Measurements from ENCODE around the gene CPXM1. TPM values are rescaled to one million over a fixed set of nuclear protein-coding genes. Genes with fewer than 3 reads are reported as not detected.

CPXM1 gene
- total and polyA plus RNA-seq, 4 donors, result 1.5 to 29.1 (median 4.2) TPM

DNA sequence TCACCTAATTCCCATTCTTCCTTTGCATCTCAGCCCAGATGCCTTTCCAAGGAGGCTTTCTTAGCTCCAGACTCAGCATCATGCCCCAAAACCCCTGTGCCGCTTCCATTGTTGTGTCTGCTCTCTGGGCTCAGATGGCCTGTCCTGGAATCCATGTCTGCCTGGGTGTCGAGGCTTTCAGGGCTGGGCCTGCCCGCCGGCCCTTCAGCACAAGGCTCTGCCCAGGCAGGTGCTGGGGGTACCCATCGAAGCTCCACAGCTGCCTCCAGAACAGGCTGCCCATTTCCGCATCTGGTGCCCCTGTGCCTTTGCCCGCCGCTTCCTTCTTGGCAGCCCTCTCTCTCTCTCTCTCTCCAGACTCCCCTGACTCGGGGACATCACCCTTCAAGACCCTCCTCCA is 1.2 kb downstream of the CPXM1 start:
- TF ChIP-seq, protein P1, sequence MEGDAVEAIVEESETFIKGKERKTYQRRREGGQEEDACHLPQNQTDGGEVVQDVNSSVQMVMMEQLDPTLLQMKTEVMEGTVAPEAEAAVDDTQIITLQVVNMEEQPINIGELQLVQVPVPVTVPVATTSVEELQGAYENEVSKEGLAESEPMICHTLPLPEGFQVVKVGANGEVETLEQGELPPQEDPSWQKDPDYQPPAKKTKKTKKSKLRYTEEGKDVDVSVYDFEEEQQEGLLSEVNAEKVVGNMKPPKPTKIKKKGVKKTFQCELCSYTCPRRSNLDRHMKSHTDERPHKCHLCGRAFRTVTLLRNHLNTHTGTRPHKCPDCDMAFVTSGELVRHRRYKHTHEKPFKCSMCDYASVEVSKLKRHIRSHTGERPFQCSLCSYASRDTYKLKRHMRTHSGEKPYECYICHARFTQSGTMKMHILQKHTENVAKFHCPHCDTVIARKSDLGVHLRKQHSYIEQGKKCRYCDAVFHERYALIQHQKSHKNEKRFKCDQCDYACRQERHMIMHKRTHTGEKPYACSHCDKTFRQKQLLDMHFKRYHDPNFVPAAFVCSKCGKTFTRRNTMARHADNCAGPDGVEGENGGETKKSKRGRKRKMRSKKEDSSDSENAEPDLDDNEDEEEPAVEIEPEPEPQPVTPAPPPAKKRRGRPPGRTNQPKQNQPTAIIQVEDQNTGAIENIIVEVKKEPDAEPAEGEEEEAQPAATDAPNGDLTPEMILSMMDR (IDR thresholded peaks at IDR 0.05; ENCODE audit: control extremely low read depth, extremely low read depth), result no peak
- DNase-seq (no peak), ATAC-seq (ENCODE audit: insufficient read depth, low FRiP score) (no peak)
- H3K27me3 ChIP-seq (ENCODE audit: control insufficient read depth in 3 of 3, insufficient read depth in 3 of 3, low read length in 2 of 3), result peaks cover 13 to 30% (median 14%) of the 10 kb centered on the region in 3 donors
- H3K9ac ChIP-seq (ENCODE audit: insufficient read depth in 1 of 2, low read length in 2 of 2), result no peak overlapping the region
- no peak overlapping the region for H3K27ac ChIP-seq (ENCODE audit: low read depth in 1 of 2, low read length in 1 of 2)
- peaks cover 0 to 21% (median 3%) of the 10 kb centered on the region in 4 donors for H3K36me3 ChIP-seq (ENCODE audit: control insufficient read depth in 4 of 4, insufficient read depth in 4 of 4, low read length in 4 of 4)
- 27 to 49% methylated on average over 9 of the region's 9 CpGs for WGBS, 2 donors
- peaks cover 0 to 3% (median 0%) of the 10 kb centered on the region in 4 donors for H3K9me3 ChIP-seq (ENCODE audit: control insufficient read depth in 4 of 4, insufficient read depth in 3 of 4, low read length in 3 of 4)
- peaks cover 0 to 18% (median 5%) of the 10 kb centered on the region in 5 donors for H3K4me1 ChIP-seq (ENCODE audit: control insufficient read depth in 5 of 5, insufficient read depth in 5 of 5, low read length in 5 of 5)
- H3K4me3 ChIP-seq, result no peak overlapping the region

DNA sequence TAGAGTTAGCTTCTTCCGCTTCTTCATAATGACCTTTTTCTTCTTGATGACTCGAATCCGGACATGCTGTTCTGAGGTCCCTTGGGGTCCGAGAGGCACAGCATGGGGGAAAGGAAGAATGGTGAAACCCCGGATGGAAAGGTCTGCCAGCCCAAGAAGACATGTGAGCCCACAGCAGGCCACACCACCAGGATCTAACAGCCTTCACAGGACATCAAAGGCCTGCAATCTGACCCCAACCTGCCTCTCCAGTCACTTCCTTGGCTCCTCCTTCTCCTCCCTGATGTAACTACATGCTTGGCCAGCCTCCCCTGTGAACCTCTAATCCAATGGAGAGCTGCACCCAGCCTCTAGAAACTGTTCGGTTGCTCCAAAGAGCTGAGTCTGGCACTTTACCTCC is 1.6 kb downstream of the CPXM1 start:
- DNase-seq (peak in 1 of 3 donors; percentile 24), ATAC-seq (ENCODE audit: insufficient read depth, low FRiP score) (no peak)
- H3K36me3 ChIP-seq (ENCODE audit: control insufficient read depth in 4 of 4, insufficient read depth in 4 of 4, low read length in 4 of 4), result peaks cover 0 to 21% (median 3%) of the 10 kb centered on the region in 4 donors
- H3K27me3 ChIP-seq (ENCODE audit: control insufficient read depth in 3 of 3, insufficient read depth in 3 of 3, low read length in 2 of 3), result peaks cover 8 to 26% (median 12%) of the 10 kb centered on the region in 3 donors
- peaks cover 0 to 3% (median 0%) of the 10 kb centered on the region in 4 donors for H3K9me3 ChIP-seq (ENCODE audit: control insufficient read depth in 4 of 4, insufficient read depth in 3 of 4, low read length in 3 of 4)
- no peak overlapping the region for H3K27ac ChIP-seq (ENCODE audit: low read depth in 1 of 2, low read length in 1 of 2)
- H3K9ac ChIP-seq (ENCODE audit: insufficient read depth in 1 of 2, low read length in 2 of 2), result no peak overlapping the region
- no peak overlapping the region for H3K4me3 ChIP-seq
- TF ChIP-seq, protein P1 (IDR thresholded peaks at IDR 0.05; ENCODE audit: control extremely low read depth, extremely low read depth), result no peak
- 74 to 78% methylated on average over 6 of the region's 6 CpGs for WGBS, 2 donors
- H3K4me1 ChIP-seq (ENCODE audit: control insufficient read depth in 5 of 5, insufficient read depth in 5 of 5, low read length in 5 of 5), result peaks cover 0 to 18% (median 5%) of the 10 kb centered on the region in 5 donors

DNA sequence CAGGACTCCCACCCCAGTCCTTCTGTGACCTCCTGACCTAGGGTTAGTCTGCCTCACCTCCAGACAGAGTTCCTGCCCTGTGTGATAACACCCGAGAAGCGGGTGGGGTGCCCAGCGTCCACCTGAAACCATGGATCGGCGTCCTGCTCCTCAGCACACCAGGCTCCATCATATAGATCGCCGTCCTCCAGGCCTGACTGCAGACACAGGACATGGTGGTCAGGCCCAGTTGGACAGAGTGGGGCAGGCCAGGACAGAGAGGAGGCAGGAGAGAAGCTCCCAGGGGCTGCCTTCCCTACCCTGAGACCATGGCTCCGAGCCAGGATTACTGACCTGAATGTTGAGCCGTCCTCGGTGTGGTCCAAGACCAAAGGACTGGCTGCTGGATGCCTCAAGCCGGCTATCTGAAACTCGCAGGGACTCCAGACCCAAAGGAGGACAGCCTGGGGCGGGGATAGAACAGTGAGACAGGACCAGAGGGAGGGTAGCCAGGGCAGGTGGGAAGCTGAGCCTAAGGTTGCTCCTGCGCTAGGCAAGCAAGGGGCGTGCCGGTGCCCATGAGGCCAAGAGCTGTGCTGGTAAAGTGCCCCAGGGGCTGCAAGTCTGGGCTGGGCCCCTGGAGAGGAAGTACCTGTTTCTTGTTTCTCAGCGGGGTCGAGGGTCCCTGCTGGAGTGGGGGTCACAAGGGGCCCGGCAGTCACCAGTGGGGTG is 2.2 kb downstream of the CPXM1 start:
- DNase-seq (no peak), ATAC-seq (ENCODE audit: insufficient read depth, low FRiP score) (no peak)
- 88 to 89% methylated on average over 19 of the region's 19 CpGs for WGBS, 2 donors
- Histone ChIP-seq H3K9ac (ENCODE audit: insufficient read depth in 1 of 2, low read length in 2 of 2) (no peak overlapping the region), H3K4me3 (no peak overlapping the region), H3K36me3 (ENCODE audit: control insufficient read depth in 4 of 4, insufficient read depth in 4 of 4, low read length in 4 of 4) (peaks cover 0 to 21% (median 3%) of the 10 kb centered on the region in 4 donors), H3K9me3 (ENCODE audit: control insufficient read depth in 4 of 4, insufficient read depth in 3 of 4, low read length in 3 of 4) (peaks cover 0 to 3% (median 0%) of the 10 kb centered on the region in 4 donors), H3K27ac (ENCODE audit: low read depth in 1 of 2, low read length in 1 of 2) (no peak overlapping the region), H3K4me1 (ENCODE audit: control insufficient read depth in 5 of 5, insufficient read depth in 5 of 5, low read length in 5 of 5) (peaks cover 0 to 18% (median 5%) of the 10 kb centered on the region in 5 donors), H3K27me3 (ENCODE audit: control insufficient read depth in 3 of 3, insufficient read depth in 3 of 3, low read length in 2 of 3) (peaks cover 4 to 21% (median 9%) of the 10 kb centered on the region in 3 donors)
- TF ChIP-seq, protein P1 (IDR thresholded peaks at IDR 0.05; ENCODE audit: control extremely low read depth, extremely low read depth), result no peak

Measured in lung (tissue), 12 donors.